Measurements from ENCODE around the gene TRMT61B. TPM values are rescaled to one million over a fixed set of nuclear protein-coding genes. Genes with fewer than 3 reads are reported as not detected.

Gene TRMT61B
- total and polyA plus RNA-seq, 2 of the 4 experiments (the other 2 are of a cell fraction): 5.7 to 6.6 TPM

GRCh38 chr2:28906821-28907220, 36.7 kb upstream of the TRMT61B start:
- no peak overlapping the region for H3K4me2 ChIP-seq (ENCODE audit: low read depth, low read length)
- H4K5ac ChIP-seq (ENCODE audit: low read depth, low read length): peak overlapping the region; percentile 77; the same call in 1 of the 2 replicates
- H2BK15ac ChIP-seq (ENCODE audit: low read depth, low read length): peak overlapping the region; percentile 58; the same call in 2 of the 3 replicates
- DNase-seq (no peak), ATAC-seq (ENCODE audit: low read depth) (no peak)
- in situ Hi-C loops (cut with MboI; ENCODE audit: low sequenced_read_pairs): loop anchor here (25.0 kb wide), 1 partner anchor 320 kb away; no protein-coding TSS in a partner anchor
- 0 out of 2 replicates have a peak overlapping the region, but pooled peaks have one; percentile 45 for H3K27ac ChIP-seq (ENCODE audit: insufficient read depth, low read length)
- H2AFZ ChIP-seq (replicated peaks; ENCODE audit: low read length, poor library complexity): no peak overlapping the region
- H2AK5ac ChIP-seq (ENCODE audit: low read depth, low read length): peak overlapping the region; percentile 32; the same call in 1 of the 2 replicates
- peaks cover 16% of the 10 kb centered on the region for H3K9me1 ChIP-seq (ENCODE audit: insufficient read depth, low read length)
- H3K14ac ChIP-seq (replicated peaks; ENCODE audit: low read depth, low read length): peak overlapping the region; percentile 74
- TF ChIP-seq RCOR1 (IDR thresholded peaks at IDR 0.05; ENCODE audit: insufficient replicate concordance, low read length) (no peak), RFX5 (IDR thresholded peaks at IDR 0.05; ENCODE audit: low read depth, low read length) (no peak), ELK1 (IDR thresholded peaks at IDR 0.05; ENCODE audit: borderline replicate concordance, low read depth, low read length) (no peak), MAFK (IDR thresholded peaks at IDR 0.05; ENCODE audit: low read depth, low read length) (no peak), MXI1 (IDR thresholded peaks at IDR 0.05; ENCODE audit: borderline replicate concordance, low read depth, low read length) (no peak), SMC3 (IDR thresholded peaks at IDR 0.05; ENCODE audit: low read depth, low read length) (no peak), NFE2L2 (IDR thresholded peaks at IDR 0.05; ENCODE audit: low read depth, low read length) (no peak), CEBPB (IDR thresholded peaks at IDR 0.05; ENCODE audit: low read depth, low read length) (no peak), USF2 (IDR thresholded peaks at IDR 0.05; ENCODE audit: low read depth, low read length) (no peak), FOS (IDR thresholded peaks at IDR 0.05; ENCODE audit: low read depth, low read length) (no peak)
- no peak overlapping the region for H3K4me3 ChIP-seq (ENCODE audit: insufficient read depth, low read depth, low read length)
- H2AK9ac ChIP-seq (replicated peaks; ENCODE audit: low read depth, low read length, poor library complexity): no peak overlapping the region
- dilution Hi-C loops (cut with HindIII; ENCODE audit: low sequenced_read_pairs, unreplicated experiment): no loop called here
- H3K18ac ChIP-seq (ENCODE audit: low read depth, low read length): peak overlapping the region; percentile 61; the same call in 1 of the 2 replicates
- peaks cover 59% of the 10 kb centered on the region for H4K20me1 ChIP-seq (ENCODE audit: insufficient read depth, low read length)
- H3K4me1 ChIP-seq (ENCODE audit: control insufficient read depth, insufficient read depth, low read length): peaks cover 16% of the 10 kb centered on the region
- no peaks in the 10 kb centered on the region for H3K27me3 ChIP-seq (ENCODE audit: control insufficient read depth, insufficient read depth, low read length)
- H2BK5ac ChIP-seq (ENCODE audit: low read depth, low read length, poor library complexity, severe bottlenecking): peak overlapping the region; percentile 95
- peaks cover 28 to 68% of the 10 kb centered on the region in 2 experiments for H3K79me1 ChIP-seq (ENCODE audit: low read depth in 1 of 2, low read length in 2 of 2)
- peak overlapping the region; percentile 48 for H3K4ac ChIP-seq (ENCODE audit: low read depth, low read length)
- no TSS peak for BruUV-seq (replicated peaks)
- intact Hi-C loops (cut with micrococcal nuclease): no loop called here
- H3K9me3 ChIP-seq (ENCODE audit: control insufficient read depth, insufficient read depth, low read length): no peaks in the 10 kb centered on the region
- H4K91ac ChIP-seq (ENCODE audit: insufficient read depth, low read depth, low read length): peak overlapping the region; percentile 58; the same call in 1 of the 2 replicates
- peak overlapping the region; percentile 61; the same call in 1 of the 2 replicates for H3K56ac ChIP-seq (ENCODE audit: extremely low read depth, insufficient read depth, low read length)
- H2BK120ac ChIP-seq (ENCODE audit: low read depth, low read length): peak overlapping the region; percentile 74
- peak overlapping the region; percentile 91 for H2BK20ac ChIP-seq (ENCODE audit: low read depth, low read length)
- peaks cover 40% of the 10 kb centered on the region for H3K36me3 ChIP-seq (ENCODE audit: control insufficient read depth, insufficient read depth, low read length)
- ChIA-PET POLR2A (ENCODE audit: unreplicated experiment) (no interaction called here), CTCF (interaction anchor here (0.6 kb wide), 1 partner anchor 10 kb away, joined by 3 read pairs; no protein-coding TSS in a partner anchor)
- H4K8ac ChIP-seq (ENCODE audit: low read depth in 2 of 2, low read length in 2 of 2): peak overlapping the region in 1 of 2 experiments; percentile 72; a peak in 3 of 4 replicates
- H3K9ac ChIP-seq (ENCODE audit: low read depth, low read length): no peak overlapping the region; the same call in 1 of the 2 replicates
- WGBS, 2 experiments (ENCODE audit: extremely low coverage in 2 of 2, insufficient read length in 1 of 2): 100% methylated on average over 1 of the region's 2 CpGs; no CpG with 5 or more reads in 1 of the 2 experiments
- H3K23ac ChIP-seq (ENCODE audit: low read depth, low read length): peak overlapping the region; percentile 68; the same call in 1 of the 2 replicates
